OCI-LY7 (cell line): ENCODE data around the gene NLGN1. TPM values are rescaled to one million over a fixed set of nuclear protein-coding genes. Genes with fewer than 3 reads are reported as not detected.

Source experiments
- BruUV-seq: library from RNA; stranded (reverse); fragments of 400-500 nt; replicated peaks from 2 replicates; lab custom pipeline; 2021; lab: Mats Ljungman, UMichigan
- CTCF ChIA-PET: fragments of 300-600 bp; sonication (Branson Sonifier 250); formaldehyde crosslinking; loops from one replicate; lab custom pipeline; 2022; ENCODE audit warnings: antibody characterized with exemption; ENCODE audit not compliant: unreplicated experiment; lab: Charles Lee
- POLR2A ChIA-PET: fragments of 300-600 bp; sonication (Branson Sonifier 250); formaldehyde crosslinking; loops from one replicate; lab custom pipeline; 2022; ENCODE audit warnings: antibody characterized with exemption; lab: Charles Lee
- DNase-seq: peaks from one replicate; pipeline ENCODE4 v3.0.0-alpha.2; 2015; ENCODE audit warnings: low spot score
- H2AFZ ChIP-seq: fragments of 200-600 bp; sonication (generic), shearing (Covaris generic); 2 replicates; pipeline ENCODE4 v1.6.1; 2014; ENCODE audit warnings: mild to moderate bottlenecking, antibody characterized with exemption, low read length, moderate library complexity
- H3K27ac ChIP-seq: fragments of 200-600 bp; sonication (generic); 2 replicates; pipeline ENCODE4 v1.5.1; 2014; ENCODE audit warnings: mixed run types, low read depth, mild to moderate bottlenecking, moderate library complexity, low read length, inconsistent platforms; ENCODE audit not compliant: poor library complexity, severe bottlenecking
- H3K36me3 ChIP-seq: fragments of 200-600 bp; sonication (generic); 2 replicates; pipeline ENCODE4 v1.6.1; 2014; ENCODE audit warnings: mild to moderate bottlenecking, antibody characterized with exemption, low read length, moderate library complexity, mixed read lengths; ENCODE audit not compliant: insufficient read depth
- H3K4me1 ChIP-seq: fragments of 200-600 bp; sonication (generic); 2 replicates; pipeline ENCODE4 v1.5.1; 2014; ENCODE audit warnings: mild to moderate bottlenecking, low read length; ENCODE audit not compliant: insufficient read depth, poor library complexity, severe bottlenecking
- H3K4me2 ChIP-seq: fragments of 200-600 bp; sonication (generic); 2 replicates; pipeline ENCODE4 v1.6.1; 2014; ENCODE audit warnings: mild to moderate bottlenecking, low read length
- H3K4me3 ChIP-seq: fragments of 200-600 bp; sonication (generic); 2 replicates; pipeline ENCODE4 v1.5.1; 2014; ENCODE audit warnings: mild to moderate bottlenecking, low read depth, low read length; ENCODE audit not compliant: poor library complexity, severe bottlenecking
- H3K79me2 ChIP-seq: fragments of 200-600 bp; sonication (generic); 2 replicates; pipeline ENCODE4 v1.6.1; 2016; ENCODE audit warnings: low read depth, mild to moderate bottlenecking, low read length, moderate library complexity, mixed read lengths; ENCODE audit not compliant: insufficient read depth
- H3K9me2 ChIP-seq: fragments of 200-600 bp; sonication (generic); 2 replicates; pipeline ENCODE4 v1.6.1; 2016; ENCODE audit warnings: mild to moderate bottlenecking, low read length, mixed read lengths; ENCODE audit not compliant: insufficient read depth
- H3K9me3 ChIP-seq: fragments of 200-600 bp; sonication (generic); 2 replicates; pipeline ENCODE4 v1.6.1; 2014; ENCODE audit warnings: mild to moderate bottlenecking, mixed run types, low read length, mixed read lengths
- H4K20me1 ChIP-seq: fragments of 200-600 bp; sonication (generic); 2 replicates; pipeline ENCODE4 v1.6.1; 2014; ENCODE audit warnings: mild to moderate bottlenecking, antibody characterized with exemption, low read length, moderate library complexity, mixed read lengths; ENCODE audit not compliant: insufficient read depth
- EZH2phosphoT487 ChIP-seq: fragments of 200-600 bp; sonication (generic); IDR thresholded peaks from 2 replicates; pipeline ENCODE4 v1.6.1; 2018; ENCODE audit warnings: low read depth, borderline replicate concordance, mild to moderate bottlenecking, mixed run types, antibody characterized with exemption, low read length, moderate library complexity, mixed read lengths
- intact Hi-C: fragments of 100-400 bp; cut with micrococcal nuclease; formaldehyde crosslinking; loops from one replicate; pipeline ENCODE4 v1.10.0; 2022; ENCODE audit not compliant: unreplicated experiment
- total RNA-seq, 2 experiments: library from RNA; depleted of rRNA in 1 of 2; stranded (reverse); fragments of >200 nt in 1 of 2; shearing (Covaris generic) in 1 of 2; gene quantifications; 2 replicates each; pipeline ENCODE4 v1.2.3, GENCODE V29; 2014 to 2022
- TF ChIP-seq, protein P1 (sequence below): fragments of 200-600 bp; sonication (generic); conservative IDR thresholded peaks from 2 replicates; pipeline ENCODE4 v1.5.1; 2014; ENCODE audit warnings: mild to moderate bottlenecking, antibody characterized with exemption, low read length, moderate library complexity, mixed read lengths

The NLGN1 gene
- total RNA-seq, 2 experiments from 2014 or later, result not detected

DNA sequence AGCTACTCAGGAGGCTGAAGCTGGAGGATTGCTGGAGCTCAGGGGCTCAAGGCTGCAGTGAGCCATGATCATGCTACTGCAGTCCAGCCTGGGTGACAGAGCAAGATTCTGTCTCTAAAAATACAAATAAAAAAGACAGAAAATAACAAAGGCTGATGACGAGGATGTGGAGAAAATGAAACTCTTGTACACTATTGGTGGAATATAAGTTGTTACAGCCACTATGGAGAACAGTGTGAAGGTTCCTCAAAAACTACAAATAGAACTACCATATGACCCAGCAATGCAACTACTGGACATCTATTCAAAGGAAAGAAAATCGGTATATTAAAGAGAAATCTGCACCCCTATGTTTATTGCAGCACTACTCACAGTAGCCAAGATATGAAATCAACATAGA, 934.8 kb downstream of the NLGN1 start:
- CTCF ChIA-PET, result no interaction called here
- no peaks in the 10 kb centered on the region for H3K9me2 ChIP-seq
- no TSS peak for BruUV-seq

DNA sequence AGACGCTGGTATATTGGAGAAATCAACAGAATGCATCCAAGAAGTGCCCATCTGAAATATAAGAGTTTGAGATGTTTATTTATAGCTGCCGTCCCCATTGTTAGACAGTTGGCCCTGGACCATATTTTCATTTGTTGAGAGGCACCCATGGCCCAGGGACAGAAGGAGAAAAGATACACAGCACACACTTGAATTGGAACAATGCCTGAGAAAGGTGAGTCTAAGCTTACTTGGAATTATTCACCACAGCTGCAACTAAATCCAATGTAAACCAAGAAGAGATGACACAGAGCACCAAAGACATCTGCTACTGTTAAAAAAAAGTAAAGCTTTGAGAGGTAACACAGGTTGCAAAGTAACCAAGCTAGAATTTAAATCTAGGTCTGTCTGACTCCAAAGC, 936.1 kb downstream of the NLGN1 start:
- TF ChIP-seq, protein P1, sequence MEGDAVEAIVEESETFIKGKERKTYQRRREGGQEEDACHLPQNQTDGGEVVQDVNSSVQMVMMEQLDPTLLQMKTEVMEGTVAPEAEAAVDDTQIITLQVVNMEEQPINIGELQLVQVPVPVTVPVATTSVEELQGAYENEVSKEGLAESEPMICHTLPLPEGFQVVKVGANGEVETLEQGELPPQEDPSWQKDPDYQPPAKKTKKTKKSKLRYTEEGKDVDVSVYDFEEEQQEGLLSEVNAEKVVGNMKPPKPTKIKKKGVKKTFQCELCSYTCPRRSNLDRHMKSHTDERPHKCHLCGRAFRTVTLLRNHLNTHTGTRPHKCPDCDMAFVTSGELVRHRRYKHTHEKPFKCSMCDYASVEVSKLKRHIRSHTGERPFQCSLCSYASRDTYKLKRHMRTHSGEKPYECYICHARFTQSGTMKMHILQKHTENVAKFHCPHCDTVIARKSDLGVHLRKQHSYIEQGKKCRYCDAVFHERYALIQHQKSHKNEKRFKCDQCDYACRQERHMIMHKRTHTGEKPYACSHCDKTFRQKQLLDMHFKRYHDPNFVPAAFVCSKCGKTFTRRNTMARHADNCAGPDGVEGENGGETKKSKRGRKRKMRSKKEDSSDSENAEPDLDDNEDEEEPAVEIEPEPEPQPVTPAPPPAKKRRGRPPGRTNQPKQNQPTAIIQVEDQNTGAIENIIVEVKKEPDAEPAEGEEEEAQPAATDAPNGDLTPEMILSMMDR, result no peak
- TF ChIP-seq EZH2phosphoT487, result no peak
- BruUV-seq, result no TSS peak
- CTCF ChIA-PET, result no interaction called here

More for the DNA sequence above, 934.8 kb downstream of the NLGN1 start:
- Histone ChIP-seq H2AFZ (no peak overlapping the region), H3K36me3 (no peaks in the 10 kb centered on the region), H3K4me3 (no peak overlapping the region), H3K79me2 (no peaks in the 10 kb centered on the region), H4K20me1 (no peaks in the 10 kb centered on the region), H3K4me1 (no peaks in the 10 kb centered on the region), H3K4me2 (no peak overlapping the region), H3K9me3 (no peaks in the 10 kb centered on the region), H3K27ac (no peak overlapping the region)
- no peak for TF ChIP-seq EZH2phosphoT487
- TF ChIP-seq, protein P1, result no peak
- intact Hi-C loops, result no loop called here
- DNase-seq, result no peak
- POLR2A ChIA-PET, result interaction anchor here (1.4 kb wide), 1 partner anchor 23 kb away, joined by 3 read pairs; no protein-coding TSS in a partner anchor

GRCh38 chr3:174334111-174334510, 936.6 kb downstream of the NLGN1 start:
- POLR2A ChIA-PET, result interaction anchor here (0.7 kb wide), 1 partner anchor 1233 kb away, joined by 3 read pairs; no protein-coding TSS in a partner anchor
- Histone ChIP-seq H3K4me2 (no peak overlapping the region), H2AFZ (no peak overlapping the region), H3K9me3 (no peaks in the 10 kb centered on the region), H3K36me3 (no peaks in the 10 kb centered on the region), H3K4me3 (no peak overlapping the region), H3K27ac (no peak overlapping the region), H3K79me2 (no peaks in the 10 kb centered on the region), H3K4me1 (no peaks in the 10 kb centered on the region), H3K9me2 (no peaks in the 10 kb centered on the region), H4K20me1 (no peaks in the 10 kb centered on the region)
- TF ChIP-seq, protein P1, result no peak
- no peak for TF ChIP-seq EZH2phosphoT487
- BruUV-seq, result no TSS peak
- DNase-seq, result no peak
- CTCF ChIA-PET, result no interaction called here
- intact Hi-C loops, result no loop called here

More for the DNA sequence above, 936.1 kb downstream of the NLGN1 start:
- Histone ChIP-seq H3K36me3 (no peaks in the 10 kb centered on the region), H3K4me2 (no peak overlapping the region), H4K20me1 (no peaks in the 10 kb centered on the region), H2AFZ (no peak overlapping the region), H3K4me1 (no peaks in the 10 kb centered on the region), H3K79me2 (no peaks in the 10 kb centered on the region), H3K4me3 (no peak overlapping the region), H3K9me2 (no peaks in the 10 kb centered on the region), H3K27ac (no peak overlapping the region), H3K9me3 (no peaks in the 10 kb centered on the region)
- POLR2A ChIA-PET, result no interaction called here
- DNase-seq, result no peak
- intact Hi-C loops, result no loop called here
